ENCODE results near the gene TRNAU1AP.
"Not testable (repeated sequence)": the region's sequence is repeated elsewhere in the genome, so short reads cannot be mapped to it uniquely, and the experiment has no call there.

Gene TRNAU1AP

DNA sequence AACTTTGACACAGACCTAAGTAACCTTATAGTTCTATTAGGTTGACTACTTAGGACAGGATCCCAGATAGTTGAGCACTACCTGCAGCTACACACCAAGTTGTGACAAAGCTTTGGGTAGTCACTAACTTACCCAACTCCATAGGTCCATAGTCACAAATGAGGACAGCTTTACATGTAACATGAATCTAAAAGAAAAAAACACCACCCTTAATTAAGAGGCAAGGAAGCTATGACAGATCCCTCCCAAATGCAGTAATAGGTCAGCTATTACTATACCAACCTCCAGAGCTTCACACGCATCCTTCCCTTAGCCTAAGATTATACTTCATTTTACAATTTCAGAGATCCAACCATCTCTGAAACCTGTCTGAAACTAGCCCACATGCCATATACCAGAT is 26.5 kb downstream of the TRNAU1AP start:
- TF ChIP-seq, protein P1, sequence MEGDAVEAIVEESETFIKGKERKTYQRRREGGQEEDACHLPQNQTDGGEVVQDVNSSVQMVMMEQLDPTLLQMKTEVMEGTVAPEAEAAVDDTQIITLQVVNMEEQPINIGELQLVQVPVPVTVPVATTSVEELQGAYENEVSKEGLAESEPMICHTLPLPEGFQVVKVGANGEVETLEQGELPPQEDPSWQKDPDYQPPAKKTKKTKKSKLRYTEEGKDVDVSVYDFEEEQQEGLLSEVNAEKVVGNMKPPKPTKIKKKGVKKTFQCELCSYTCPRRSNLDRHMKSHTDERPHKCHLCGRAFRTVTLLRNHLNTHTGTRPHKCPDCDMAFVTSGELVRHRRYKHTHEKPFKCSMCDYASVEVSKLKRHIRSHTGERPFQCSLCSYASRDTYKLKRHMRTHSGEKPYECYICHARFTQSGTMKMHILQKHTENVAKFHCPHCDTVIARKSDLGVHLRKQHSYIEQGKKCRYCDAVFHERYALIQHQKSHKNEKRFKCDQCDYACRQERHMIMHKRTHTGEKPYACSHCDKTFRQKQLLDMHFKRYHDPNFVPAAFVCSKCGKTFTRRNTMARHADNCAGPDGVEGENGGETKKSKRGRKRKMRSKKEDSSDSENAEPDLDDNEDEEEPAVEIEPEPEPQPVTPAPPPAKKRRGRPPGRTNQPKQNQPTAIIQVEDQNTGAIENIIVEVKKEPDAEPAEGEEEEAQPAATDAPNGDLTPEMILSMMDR (conservative IDR thresholded peaks at IDR 0.05; ENCODE audit: low read length) = no peak
- DNase-seq (ENCODE audit: low read depth) = no peak
- H3K4me3 ChIP-seq (ENCODE audit: low read length) = peak overlapping the region; percentile 96

DNA sequence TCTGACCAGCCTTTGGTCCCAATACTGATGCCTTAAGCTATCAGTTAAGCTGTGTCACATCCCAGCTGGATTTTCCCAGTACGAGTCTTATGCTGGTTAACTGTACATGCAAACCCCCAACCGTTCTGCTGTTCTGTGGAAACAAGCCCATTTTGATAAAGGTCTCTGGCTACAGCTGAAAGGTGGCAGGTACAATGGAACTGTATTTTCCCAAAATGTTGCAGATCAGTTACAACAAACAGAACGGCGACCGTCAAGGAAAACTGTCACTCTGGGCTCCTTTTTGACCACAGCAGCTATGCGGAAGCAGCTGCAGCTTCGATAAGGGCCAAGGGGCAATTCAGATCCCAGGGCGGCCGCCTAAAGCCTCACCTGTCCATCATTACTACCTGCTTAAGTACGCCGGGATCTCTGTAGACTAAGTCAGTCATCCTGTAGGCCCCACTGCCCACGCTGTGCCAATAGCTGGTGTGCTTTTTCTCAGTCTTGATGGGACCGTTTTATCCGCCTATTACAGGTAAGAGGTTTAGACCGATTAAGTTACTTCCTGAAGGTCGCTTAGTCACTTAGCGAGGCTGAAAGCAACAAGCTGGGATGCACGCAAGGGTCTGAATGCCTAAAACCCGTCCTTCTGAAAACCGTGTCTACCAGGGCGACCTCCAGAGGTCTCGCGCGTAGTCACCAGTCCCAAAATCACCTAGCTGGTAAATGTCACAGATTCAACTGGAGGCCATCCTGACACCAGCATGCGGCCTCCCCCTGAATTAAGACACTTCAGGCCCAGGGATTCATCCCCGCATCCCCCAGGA is 28.0 kb downstream of the TRNAU1AP start:
- peak; percentile 49 for DNase-seq (ENCODE audit: low read depth)
- H3K4me3 ChIP-seq (ENCODE audit: low read length) = peak overlapping the region; percentile 96
- TF ChIP-seq, protein P1 (conservative IDR thresholded peaks at IDR 0.05; ENCODE audit: low read length) = peak; percentile 27; the same call in 1 of the 2 replicates

DNA sequence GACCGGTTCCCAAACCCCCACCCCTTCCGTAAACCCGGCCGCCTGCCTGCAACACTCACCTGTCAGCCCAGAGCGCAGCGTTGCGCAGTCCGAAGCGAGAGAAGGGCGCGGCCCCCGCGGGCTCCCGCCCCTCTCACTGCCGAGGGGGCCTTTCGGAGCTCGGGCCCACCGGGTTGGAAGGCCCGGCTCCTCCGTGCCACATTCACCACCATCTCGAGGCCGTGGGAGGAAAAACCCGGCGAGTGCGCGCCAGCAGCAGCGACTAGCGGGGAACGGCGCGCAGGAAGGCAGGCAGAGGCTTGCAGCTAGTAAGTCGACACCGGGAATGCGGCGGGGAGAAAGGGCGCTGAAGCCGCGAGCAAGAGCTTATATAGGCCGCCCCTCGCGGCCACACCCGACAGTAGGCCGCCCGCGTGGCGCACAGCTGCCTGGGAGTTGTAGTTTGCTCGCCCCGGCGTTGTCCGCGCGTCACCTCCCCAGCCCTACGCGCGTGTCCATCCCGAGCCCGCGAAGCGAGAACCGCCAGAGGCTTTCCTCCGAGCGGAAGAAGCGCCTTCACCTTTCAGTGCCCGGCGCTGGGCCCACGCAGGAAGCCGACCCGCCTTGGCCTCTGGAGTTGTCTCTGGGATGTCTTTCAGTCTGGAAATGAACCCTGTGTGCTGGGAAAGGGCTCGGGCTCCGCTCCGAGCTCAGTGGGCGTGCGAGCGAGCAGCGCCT is 28.8 kb downstream of the TRNAU1AP start:
- peak; percentile 95 for DNase-seq (ENCODE audit: low read depth)
- TF ChIP-seq, protein P1 (conservative IDR thresholded peaks at IDR 0.05; ENCODE audit: low read length) = no peak
- H3K4me3 ChIP-seq (ENCODE audit: low read length) = peak overlapping the region; percentile 96

DNA sequence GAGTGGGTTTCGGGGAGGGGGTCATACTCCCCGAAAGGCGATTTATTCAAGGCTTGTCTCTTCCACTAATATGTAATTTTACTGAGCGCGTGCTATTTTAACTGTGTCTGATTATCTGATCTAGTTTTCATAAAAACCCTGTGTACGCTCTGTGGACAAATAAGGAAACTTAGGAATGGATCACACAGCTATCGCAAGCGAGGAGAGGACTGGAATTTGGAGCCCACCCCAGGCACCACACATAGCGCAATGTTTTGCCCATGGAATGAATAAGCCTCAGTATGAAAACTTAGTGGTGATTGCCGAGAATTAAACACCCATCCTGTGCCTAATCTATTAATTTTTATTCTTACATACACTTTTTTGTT is 29.3 kb downstream of the TRNAU1AP start:
- TF ChIP-seq, protein P1 (conservative IDR thresholded peaks at IDR 0.05; ENCODE audit: low read length) = no peak
- H3K4me3 ChIP-seq (ENCODE audit: low read length) = peak overlapping the region; percentile 96
- peak; percentile 50 for DNase-seq (ENCODE audit: low read depth)

DNA sequence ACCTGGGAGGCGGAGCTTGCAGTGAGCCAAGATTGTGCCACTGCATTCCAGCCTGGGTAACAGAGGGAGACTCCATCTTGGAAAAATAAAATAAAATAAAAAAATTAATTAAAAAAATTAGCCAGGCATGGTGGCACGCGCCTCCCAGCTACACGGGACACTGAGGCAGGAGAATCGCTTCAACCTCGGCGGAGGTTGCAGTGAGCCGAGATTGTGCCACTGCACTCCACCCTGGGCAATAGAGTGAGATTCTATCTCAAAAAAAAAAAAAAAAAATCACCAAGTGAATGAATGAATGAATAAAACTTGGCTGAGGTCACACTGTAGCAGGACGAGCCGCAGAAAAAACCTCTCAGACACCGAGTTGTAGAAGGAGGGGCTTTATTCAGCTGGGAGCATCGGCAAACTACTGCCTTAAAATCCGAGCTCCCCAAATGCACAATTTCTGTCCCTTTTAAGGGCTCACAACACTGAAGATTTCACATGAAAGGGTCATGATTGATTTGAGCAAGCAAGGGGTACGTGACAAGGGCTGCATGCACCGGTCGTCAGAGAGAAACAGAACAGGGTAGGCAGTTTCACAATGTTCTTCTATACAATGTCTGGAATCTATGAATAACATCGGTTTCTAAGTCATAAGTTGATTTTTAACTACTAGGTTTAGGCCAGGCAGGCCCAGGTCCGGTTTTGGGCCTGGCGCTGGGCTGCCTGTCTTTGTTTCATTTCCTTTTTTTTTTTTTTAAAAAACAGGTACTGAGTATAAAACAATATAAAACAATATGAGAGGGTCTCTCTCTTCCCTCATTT is 33.9 kb downstream of the TRNAU1AP start:
- DNase-seq (ENCODE audit: low read depth); H3K4me3 ChIP-seq (ENCODE audit: low read length): not testable (repeated sequence)

DNA sequence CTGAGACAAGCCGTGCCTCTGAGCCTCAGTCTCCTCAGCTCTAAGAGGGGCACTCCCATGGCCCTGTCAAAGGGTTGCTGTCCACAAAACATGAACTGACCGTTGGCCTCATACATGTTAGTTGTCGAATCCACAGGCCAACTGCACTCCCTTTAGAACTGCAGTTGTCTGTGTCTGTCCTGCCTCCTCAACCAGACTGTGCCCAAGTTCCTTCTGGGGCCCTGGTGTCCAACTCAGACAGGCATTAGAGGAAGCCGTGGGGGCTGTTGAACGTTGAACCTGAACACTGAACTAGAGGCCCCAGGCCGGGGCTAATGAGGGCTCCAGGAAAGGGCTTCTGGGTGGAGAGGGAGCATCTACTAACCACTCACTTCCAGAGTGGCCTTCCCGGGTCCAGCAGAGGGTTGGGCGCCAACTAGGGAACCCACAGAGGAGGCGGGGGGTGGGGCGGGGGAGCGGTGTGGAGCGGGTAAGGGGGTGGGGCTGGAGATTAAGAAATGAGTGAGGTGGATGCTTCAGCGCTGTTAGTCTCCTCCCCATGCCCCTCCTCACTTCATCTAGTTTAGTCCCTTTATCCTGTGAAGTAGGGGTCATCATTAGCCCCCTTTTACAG is 38.9 kb downstream of the TRNAU1AP start, which contains the start of gene RAB42:
Gene RAB42, plus strand, starts transcription at position 558 of the 613 bp plus-strand sequence. CDS start 247 bp downstream, outside the sequence.
- peak within 1 kb of the TSS; percentile 62 for H3K4me3 ChIP-seq (ENCODE audit: low read length)
- DNase-seq (ENCODE audit: low read depth) = peak; percentile 23
- TF ChIP-seq, protein P1 (conservative IDR thresholded peaks at IDR 0.05; ENCODE audit: low read length) = no peak
